Lung (tissue), 12 donors: Measurements from ENCODE around the gene SMAD6. TPM values are rescaled to one million over a fixed set of nuclear protein-coding genes. Genes with fewer than 3 reads are reported as not detected.

ENCODE experiments used
- ATAC-seq: fragments of 200-7000 bp; cut with Tn5 transposase; one replicate; pipeline ENCODE4 v1.9.1; 2020; ENCODE audit warnings: moderate number of reproducible peaks; ENCODE audit not compliant: insufficient read depth, low FRiP score
- DNase-seq, 3 donors: peaks; one replicate each; pipeline ENCODE4 v3.0.0-alpha.2; 2013 to 2017
- H3K27ac ChIP-seq, 2 donors: one replicate each; pipeline ENCODE4 v1.5.1; 2013; ENCODE audit warnings: mild to moderate bottlenecking in 2 of 2, moderate library complexity in 2 of 2, control low read depth in 1 of 2, inconsistent platforms in 1 of 2, low read depth in 1 of 2, low read length in 1 of 2
- H3K27me3 ChIP-seq, 3 donors: one replicate each; pipeline ENCODE4 v1.5.1; 2013; ENCODE audit warnings: low read length in 2 of 3; ENCODE audit not compliant: control insufficient read depth in 3 of 3, insufficient read depth in 3 of 3
- H3K36me3 ChIP-seq, 4 donors: one replicate each; pipeline ENCODE4 v1.5.1; 2013; ENCODE audit warnings: low read length in 4 of 4, mild to moderate bottlenecking in 1 of 4, moderate library complexity in 1 of 4; ENCODE audit not compliant: control insufficient read depth in 4 of 4, insufficient read depth in 4 of 4
- H3K4me1 ChIP-seq, 5 donors: one replicate each; pipeline ENCODE4 v1.5.1; 2013; ENCODE audit warnings: low read length in 5 of 5, mild to moderate bottlenecking in 2 of 5, moderate library complexity in 1 of 5; ENCODE audit not compliant: control insufficient read depth in 5 of 5, insufficient read depth in 5 of 5
- H3K4me3 ChIP-seq: one replicate; pipeline ENCODE4 v1.5.1; 2013; ENCODE audit warnings: mild to moderate bottlenecking, control low read depth, moderate library complexity
- H3K9ac ChIP-seq, 2 donors: one replicate each; pipeline ENCODE4 v1.5.1; 2013; ENCODE audit warnings: low read length in 2 of 2, control low read depth in 1 of 2; ENCODE audit not compliant: insufficient read depth in 1 of 2
- H3K9me3 ChIP-seq, 4 donors: one replicate each; pipeline ENCODE4 v1.5.1; 2013; ENCODE audit warnings: low read length in 3 of 4, mild to moderate bottlenecking in 1 of 4, moderate library complexity in 1 of 4; ENCODE audit not compliant: control insufficient read depth in 4 of 4, insufficient read depth in 3 of 4
- WGBS, 2 donors: extraction: QIAGEN DNeasy Blood & Tissue Kit; methylation state at CpG; one replicate each; pipeline ENCODE4 v1.1.7; 2013; 5-methylcytosine and 5-hydroxymethylcytosine counted together
- polyA plus RNA-seq, 2 donors: library from polyadenylated mRNA; stranded (reverse); fragments of 200-250 nt; gene quantifications; one replicate each; pipeline ENCODE4 v1.2.1, GENCODE V29; 2013
- total RNA-seq, 2 donors: library from RNA; depleted of rRNA in 1 of 2; stranded (reverse); fragments of >200 nt in 1 of 2; gene quantifications; one replicate each; pipeline ENCODE4 v1.2.1, GENCODE V29; 2014 to 2021
- TF ChIP-seq, protein P1 (sequence below): IDR thresholded peaks from 2 replicates; pipeline ENCODE4 v1.5.1; 2012; ENCODE audit warnings: mild to moderate bottlenecking; ENCODE audit errors: control extremely low read depth, extremely low read depth
- donor health status: control.
- donor health status: control.
- donor health status: Bipolar disorder and iron deficiency.
- donor health status: healthy.
- donor health status: DM: yes; HTN: yes; CAD: no.

The SMAD6 gene
- total and polyA plus RNA-seq, 4 donors: 24.2 to 67.9 (median 59.1) TPM

GRCh38 chr15:66704803-66705153 is 2.7 kb downstream of the SMAD6 start:
- H3K27ac ChIP-seq: peak overlapping the region in 1 of 2 donors; percentile 88
- no peak for DNase-seq
- WGBS, 2 donors: 33 to 67% methylated on average over 1 of the region's 1 CpG
- peaks cover 0 to 26% (median 10%) of the 10 kb centered on the region in 4 donors for H3K36me3 ChIP-seq
- H3K4me3 ChIP-seq: peak overlapping the region; percentile 81
- peak overlapping the region in 1 of 2 donors; percentile 75 for H3K9ac ChIP-seq
- no peaks in the 10 kb centered on the region for H3K9me3 ChIP-seq
- H3K27me3 ChIP-seq: no peaks in the 10 kb centered on the region
- TF ChIP-seq, protein P1, sequence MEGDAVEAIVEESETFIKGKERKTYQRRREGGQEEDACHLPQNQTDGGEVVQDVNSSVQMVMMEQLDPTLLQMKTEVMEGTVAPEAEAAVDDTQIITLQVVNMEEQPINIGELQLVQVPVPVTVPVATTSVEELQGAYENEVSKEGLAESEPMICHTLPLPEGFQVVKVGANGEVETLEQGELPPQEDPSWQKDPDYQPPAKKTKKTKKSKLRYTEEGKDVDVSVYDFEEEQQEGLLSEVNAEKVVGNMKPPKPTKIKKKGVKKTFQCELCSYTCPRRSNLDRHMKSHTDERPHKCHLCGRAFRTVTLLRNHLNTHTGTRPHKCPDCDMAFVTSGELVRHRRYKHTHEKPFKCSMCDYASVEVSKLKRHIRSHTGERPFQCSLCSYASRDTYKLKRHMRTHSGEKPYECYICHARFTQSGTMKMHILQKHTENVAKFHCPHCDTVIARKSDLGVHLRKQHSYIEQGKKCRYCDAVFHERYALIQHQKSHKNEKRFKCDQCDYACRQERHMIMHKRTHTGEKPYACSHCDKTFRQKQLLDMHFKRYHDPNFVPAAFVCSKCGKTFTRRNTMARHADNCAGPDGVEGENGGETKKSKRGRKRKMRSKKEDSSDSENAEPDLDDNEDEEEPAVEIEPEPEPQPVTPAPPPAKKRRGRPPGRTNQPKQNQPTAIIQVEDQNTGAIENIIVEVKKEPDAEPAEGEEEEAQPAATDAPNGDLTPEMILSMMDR: no peak
- H3K4me1 ChIP-seq: peaks cover 0 to 52% (median 21%) of the 10 kb centered on the region in 5 donors
- no peak for ATAC-seq

DNA sequence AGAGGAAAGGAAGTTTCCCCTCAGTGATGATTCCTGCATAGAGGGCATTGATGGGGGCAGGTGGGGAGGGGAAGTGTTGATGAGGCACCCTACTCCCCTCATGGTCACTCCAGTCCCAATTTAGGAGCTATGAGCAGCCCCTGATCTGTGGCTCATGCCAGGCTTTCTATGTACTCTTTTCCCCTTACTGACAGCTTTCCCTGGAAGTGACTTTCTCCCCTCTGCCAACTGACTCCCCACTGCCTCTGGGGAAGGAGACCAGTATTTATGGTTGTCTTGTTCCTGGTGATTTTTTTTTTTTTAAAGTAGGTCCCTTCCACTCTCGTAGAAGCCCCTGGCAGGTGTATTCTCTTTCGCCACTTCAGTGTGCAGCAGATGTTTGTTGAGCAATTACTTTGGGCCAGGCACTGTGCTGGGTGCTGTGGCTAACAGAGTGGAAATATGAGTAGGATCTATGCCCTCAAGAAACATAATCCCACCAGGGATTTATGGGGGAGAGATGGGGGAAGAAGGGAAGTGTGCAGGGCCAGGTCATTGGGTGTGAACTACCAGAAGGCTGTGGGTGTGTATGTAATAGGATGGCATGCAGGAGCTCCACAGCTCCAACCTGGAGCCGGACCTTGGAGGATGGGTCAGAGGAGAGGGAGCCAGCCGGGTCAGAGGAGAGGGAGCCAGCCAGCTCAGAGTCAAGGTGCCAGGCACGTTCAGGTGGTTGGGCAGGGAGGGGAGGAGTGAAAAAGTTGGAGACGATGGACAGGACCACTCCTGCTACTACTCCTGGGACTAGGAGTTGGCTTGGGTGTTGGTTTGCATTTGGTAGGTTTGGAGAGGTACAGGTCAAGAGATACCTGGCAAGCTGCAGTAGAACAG is 3.5 kb downstream of the SMAD6 start:
- peak overlapping the region in 1 of 2 donors; percentile 58 for H3K9ac ChIP-seq
- peaks cover 0 to 29% (median 10%) of the 10 kb centered on the region in 4 donors for H3K36me3 ChIP-seq
- TF ChIP-seq, protein P1: no peak
- 58 to 61% methylated on average over 6 of the region's 6 CpGs for WGBS, 2 donors
- DNase-seq: no peak
- peak overlapping the region in 1 of 2 donors; percentile 88 for H3K27ac ChIP-seq
- H3K4me3 ChIP-seq: peak overlapping the region; percentile 81
- peaks cover 0 to 51% (median 21%) of the 10 kb centered on the region in 5 donors for H3K4me1 ChIP-seq
- no peaks in the 10 kb centered on the region for H3K27me3 ChIP-seq
- no peaks in the 10 kb centered on the region for H3K9me3 ChIP-seq
- ATAC-seq: no peak

DNA sequence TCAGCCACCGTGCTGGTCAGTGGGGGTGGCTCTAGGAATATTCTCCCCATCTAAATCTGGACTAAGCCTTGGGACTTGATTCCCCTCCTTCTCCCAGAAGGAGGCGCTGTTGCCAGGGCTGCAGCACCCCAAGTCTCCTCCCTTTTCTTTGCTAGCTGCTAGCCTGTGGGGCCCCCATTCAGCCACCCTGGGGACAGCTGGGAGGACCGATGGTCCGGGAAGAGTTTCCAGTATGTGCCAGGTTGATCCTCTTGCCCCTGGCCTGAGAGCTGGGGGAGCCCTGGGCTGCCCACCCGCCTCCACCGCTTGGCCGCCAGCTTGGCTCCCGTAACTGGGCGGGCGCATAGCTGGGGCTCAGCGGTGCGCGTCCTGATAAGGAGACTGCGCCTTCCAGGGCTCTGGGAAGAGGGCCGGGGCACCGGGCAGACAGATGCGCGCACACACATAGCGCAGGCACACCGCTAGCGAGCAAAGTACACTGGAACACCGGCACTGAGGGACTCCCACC is 4.2 kb downstream of the SMAD6 start:
- H3K4me1 ChIP-seq: peaks cover 0 to 57% (median 21%) of the 10 kb centered on the region in 5 donors
- H3K9ac ChIP-seq: no peak overlapping the region
- DNase-seq: peak; percentile 59 to 74 (median 64)
- ATAC-seq: no peak
- H3K36me3 ChIP-seq: peaks cover 0 to 29% (median 10%) of the 10 kb centered on the region in 4 donors
- H3K9me3 ChIP-seq: no peaks in the 10 kb centered on the region
- no peaks in the 10 kb centered on the region for H3K27me3 ChIP-seq
- TF ChIP-seq, protein P1: no peak
- WGBS, 2 donors: 62 to 65% methylated on average over 22 of the region's 22 CpGs
- H3K4me3 ChIP-seq: peak overlapping the region; percentile 81
- peak overlapping the region in 1 of 2 donors; percentile 88 for H3K27ac ChIP-seq
